Testis (tissue), 2 donors: Measurements from ENCODE around the gene TIMM10.

Experiments
- POLR2A ChIP-seq: fragments of 450-650 bp; IDR thresholded peaks from one replicate; pipeline ENCODE4 v1.6.1; 2017; ENCODE audit warnings: antibody characterized with exemption, mild to moderate bottlenecking, moderate library complexity
- TF ChIP-seq, protein P1 (sequence below), 3 experiments: fragments of 450-650 bp in 2 of 3; fragments of 200-600 bp in 1 of 3; sonication (generic) in 1 of 3; IDR thresholded peaks; one replicate each; pipeline ENCODE4 v1.5.1; 2016 to 2019; ENCODE audit warnings: antibody characterized with exemption in 3 of 3, mild to moderate bottlenecking in 2 of 3, moderate library complexity in 1 of 3

DNA sequence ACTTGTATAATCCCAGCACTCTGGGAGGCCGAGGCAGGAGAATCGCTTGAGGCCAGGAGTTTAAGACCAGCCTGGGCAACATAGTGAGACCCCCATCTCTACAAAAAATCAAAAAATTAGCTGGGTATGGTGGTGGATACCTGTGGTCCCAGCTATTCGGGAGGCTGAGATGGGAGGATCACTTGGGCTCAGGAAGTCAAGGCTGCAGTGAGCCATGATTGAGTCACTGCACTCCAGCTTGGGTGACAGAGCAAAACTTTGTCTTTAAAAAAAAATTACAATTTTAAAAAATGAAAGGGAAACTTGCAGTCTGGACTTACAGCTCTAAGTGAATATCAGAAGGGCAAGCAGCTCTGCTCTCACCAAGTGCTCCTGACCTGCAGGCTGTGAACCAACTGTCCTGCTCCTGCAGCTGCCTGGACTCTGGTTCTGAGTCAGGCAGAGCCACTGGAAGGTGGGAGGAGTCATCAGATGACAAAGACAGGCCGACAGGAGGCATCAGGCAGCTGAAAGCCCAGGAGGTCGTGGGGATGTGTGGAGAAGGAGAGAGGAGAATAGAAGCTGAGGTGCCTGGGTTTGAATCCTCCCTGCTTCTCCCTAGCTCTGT is 16.4 kb upstream of the TIMM10 start:
- TF ChIP-seq, protein P1, sequence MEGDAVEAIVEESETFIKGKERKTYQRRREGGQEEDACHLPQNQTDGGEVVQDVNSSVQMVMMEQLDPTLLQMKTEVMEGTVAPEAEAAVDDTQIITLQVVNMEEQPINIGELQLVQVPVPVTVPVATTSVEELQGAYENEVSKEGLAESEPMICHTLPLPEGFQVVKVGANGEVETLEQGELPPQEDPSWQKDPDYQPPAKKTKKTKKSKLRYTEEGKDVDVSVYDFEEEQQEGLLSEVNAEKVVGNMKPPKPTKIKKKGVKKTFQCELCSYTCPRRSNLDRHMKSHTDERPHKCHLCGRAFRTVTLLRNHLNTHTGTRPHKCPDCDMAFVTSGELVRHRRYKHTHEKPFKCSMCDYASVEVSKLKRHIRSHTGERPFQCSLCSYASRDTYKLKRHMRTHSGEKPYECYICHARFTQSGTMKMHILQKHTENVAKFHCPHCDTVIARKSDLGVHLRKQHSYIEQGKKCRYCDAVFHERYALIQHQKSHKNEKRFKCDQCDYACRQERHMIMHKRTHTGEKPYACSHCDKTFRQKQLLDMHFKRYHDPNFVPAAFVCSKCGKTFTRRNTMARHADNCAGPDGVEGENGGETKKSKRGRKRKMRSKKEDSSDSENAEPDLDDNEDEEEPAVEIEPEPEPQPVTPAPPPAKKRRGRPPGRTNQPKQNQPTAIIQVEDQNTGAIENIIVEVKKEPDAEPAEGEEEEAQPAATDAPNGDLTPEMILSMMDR (IDR thresholded peaks at IDR 0.05), result no peak
- no peak for TF ChIP-seq POLR2A
